Cardiac fibroblast (primary cell): ENCODE data around the gene TMEM222.

Source experiments
- DNase-seq, 2 donors: peaks; one replicate each; pipeline versions ENCODE4 v3.0.0 to v3.0.0-alpha.2; 2010; ENCODE audit warnings: low read depth in 2 of 2
- H3K4me3 ChIP-seq, 2 donors: replicated peaks in 1 of 2; 1 replicate in 1 of 2; 2 replicates in 1 of 2; pipeline ENCODE4 v1.5.1; 2011; ENCODE audit warnings: low read depth in 2 of 2, low read length in 2 of 2, mild to moderate bottlenecking in 2 of 2, moderate library complexity in 1 of 2
- TF ChIP-seq, protein P1 (sequence below): IDR thresholded peaks from one replicate; pipeline ENCODE4 v1.5.1; 2011; ENCODE audit warnings: low read depth, mild to moderate bottlenecking, low read length, inconsistent platforms

Gene TMEM222

DNA sequence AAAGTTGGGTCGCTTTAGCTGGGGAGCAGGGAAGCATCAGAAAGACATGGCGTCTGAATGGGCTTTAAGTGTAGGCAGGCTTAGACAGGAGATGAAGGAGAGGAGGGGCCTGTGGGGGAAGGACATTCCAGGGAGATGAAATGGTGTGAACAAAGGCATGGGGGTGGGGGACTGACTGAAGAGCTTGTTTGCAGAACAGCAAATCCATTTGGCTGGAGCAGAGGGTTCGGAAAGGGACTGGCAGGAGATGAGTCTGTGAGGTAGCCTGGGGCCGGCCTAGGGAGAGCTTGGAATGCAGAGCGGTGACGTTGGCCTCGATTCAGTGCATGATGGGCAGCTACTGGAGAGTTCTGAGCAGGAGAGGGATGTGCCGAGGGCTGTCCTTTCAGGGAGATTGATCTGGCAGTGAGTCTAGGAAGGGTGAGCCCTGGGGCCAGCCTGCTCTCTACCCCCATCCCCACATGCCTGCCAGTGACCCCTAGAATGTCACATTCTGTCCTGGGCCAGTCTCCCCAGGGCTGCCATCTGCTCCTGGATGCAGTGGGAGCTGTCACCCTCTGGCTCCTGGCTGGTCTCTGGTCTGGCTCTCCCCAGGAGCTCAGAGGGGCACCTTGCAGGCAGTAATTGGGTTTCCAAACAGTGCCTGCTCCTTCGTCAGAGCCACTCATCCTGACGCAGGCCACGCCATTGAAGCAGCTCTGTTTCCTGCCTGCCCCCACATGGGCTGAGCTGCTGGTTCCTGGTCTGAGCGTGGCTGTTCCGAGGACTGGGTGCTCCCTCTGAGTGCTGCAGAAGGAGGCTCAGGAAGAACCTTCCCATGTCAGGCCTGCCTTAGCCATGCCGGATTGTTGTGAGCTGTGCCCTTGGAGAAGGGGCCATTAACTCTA lies 22.3 kb upstream of the TMEM222 start:
- peak; percentile 99 for DNase-seq
- TF ChIP-seq, protein P1, sequence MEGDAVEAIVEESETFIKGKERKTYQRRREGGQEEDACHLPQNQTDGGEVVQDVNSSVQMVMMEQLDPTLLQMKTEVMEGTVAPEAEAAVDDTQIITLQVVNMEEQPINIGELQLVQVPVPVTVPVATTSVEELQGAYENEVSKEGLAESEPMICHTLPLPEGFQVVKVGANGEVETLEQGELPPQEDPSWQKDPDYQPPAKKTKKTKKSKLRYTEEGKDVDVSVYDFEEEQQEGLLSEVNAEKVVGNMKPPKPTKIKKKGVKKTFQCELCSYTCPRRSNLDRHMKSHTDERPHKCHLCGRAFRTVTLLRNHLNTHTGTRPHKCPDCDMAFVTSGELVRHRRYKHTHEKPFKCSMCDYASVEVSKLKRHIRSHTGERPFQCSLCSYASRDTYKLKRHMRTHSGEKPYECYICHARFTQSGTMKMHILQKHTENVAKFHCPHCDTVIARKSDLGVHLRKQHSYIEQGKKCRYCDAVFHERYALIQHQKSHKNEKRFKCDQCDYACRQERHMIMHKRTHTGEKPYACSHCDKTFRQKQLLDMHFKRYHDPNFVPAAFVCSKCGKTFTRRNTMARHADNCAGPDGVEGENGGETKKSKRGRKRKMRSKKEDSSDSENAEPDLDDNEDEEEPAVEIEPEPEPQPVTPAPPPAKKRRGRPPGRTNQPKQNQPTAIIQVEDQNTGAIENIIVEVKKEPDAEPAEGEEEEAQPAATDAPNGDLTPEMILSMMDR: no peak
- H3K4me3 ChIP-seq: no peak overlapping the region

DNA sequence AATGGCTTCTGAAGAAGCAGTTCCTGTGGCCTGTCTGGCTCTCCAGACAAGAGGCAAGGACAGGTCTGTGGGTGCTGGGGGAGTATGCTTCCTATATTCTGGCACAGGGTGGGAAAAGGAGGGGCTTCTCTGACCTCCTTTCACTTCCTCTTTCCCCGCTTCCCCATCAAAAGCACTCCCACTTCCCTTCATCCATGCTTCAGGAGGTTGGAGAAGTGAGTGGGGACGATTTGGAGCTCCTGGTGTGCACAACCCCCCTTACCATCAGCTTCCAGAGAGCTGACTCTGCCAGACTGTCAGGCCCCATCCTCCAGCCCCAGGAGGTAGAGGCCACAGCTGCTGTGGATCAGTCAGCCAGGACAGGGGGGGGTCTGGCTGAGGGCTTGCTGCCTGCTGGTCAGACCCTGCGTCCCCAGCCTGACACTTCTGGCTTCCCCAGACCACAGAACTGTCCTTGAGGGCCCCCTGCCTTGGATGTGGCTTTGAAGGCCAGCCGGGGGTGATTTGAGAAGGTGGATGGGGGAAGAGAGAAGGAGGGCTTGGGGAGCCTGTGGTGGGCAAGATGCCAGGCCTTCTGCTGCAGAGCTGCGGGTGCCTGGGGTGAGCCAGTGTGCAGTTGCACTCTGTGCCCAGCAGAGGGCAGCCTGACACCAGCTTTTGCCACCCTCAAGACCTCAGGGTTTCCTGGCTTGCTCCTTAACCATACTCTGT lies 21.5 kb upstream of the TMEM222 start:
- no peak overlapping the region for H3K4me3 ChIP-seq
- DNase-seq: peak; percentile 93 to 95
- TF ChIP-seq, protein P1: peak; percentile 98

DNA sequence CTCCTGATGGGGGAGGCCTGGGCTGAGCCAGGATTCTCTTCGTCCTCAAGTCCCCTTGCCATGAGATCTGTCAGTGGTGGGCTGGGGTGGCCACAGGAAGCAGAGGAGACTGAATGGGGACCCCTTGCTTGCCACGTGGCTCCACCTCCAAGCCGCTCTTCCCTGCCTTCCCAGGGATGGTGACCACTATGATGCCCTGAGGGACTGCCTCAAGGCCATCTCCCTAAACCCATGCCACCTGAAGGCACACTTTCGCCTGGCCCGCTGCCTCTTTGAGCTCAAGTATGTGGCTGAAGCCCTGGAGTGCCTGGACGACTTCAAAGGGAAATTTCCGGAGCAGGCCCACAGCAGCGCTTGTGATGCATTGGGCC lies 20.9 kb upstream of the TMEM222 start:
- TF ChIP-seq, protein P1: no peak
- no peak overlapping the region for H3K4me3 ChIP-seq
- no peak for DNase-seq

DNA sequence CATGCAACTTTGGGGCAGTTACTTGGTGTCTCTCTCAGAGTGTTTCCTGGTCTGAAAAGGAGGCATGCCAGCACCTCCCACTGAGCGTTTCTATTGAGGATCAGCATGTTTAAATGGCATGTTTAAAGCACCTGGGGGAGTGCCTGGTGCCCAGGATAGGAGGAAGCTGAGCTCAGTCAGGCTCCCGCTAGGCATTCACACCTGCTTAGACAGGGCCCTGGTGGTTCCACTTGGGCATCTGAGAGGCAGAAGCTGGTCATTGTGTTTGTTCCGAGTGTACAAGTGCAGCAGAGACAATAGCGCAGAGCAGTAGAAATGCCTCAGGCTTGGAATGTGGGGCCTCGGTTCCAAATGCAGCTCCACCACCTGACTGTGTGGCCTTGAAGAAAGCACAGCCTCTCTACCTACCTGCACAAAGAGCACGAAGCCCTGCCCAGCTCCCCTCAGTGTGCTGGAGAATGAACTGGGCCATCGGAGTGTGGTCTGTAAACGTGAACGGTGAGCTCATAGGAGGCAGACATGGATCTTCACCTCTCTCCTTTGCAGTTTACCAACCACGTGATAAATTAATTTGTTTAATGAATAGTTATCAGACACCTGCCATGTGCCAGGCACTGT lies 20.3 kb upstream of the TMEM222 start:
- TF ChIP-seq, protein P1: no peak

DNA sequence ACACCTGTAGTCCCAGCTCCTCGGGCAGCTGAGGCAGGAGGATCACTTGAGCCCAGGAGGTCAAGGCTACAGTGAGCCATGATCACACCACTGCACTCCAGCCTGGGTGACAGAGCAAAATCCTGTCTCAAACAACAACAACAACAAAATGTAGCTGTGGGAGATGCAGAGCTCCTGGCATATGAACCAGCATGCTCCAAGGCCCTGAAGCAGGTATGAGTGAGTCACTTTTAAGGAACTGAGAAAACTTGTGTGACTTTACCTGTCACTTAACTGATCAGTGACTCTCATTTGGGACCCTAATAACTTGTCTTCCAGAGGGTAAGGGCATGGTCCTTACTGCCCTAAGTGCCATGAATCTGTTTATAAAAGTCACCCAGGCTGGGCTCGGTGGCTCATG lies 19.4 kb upstream of the TMEM222 start:
- H3K4me3 ChIP-seq: no peak overlapping the region
- no peak for DNase-seq
- TF ChIP-seq, protein P1: no peak

More for the DNA sequence above, 20.3 kb upstream of the TMEM222 start:
- no peak for DNase-seq
- no peak overlapping the region for H3K4me3 ChIP-seq

DNA sequence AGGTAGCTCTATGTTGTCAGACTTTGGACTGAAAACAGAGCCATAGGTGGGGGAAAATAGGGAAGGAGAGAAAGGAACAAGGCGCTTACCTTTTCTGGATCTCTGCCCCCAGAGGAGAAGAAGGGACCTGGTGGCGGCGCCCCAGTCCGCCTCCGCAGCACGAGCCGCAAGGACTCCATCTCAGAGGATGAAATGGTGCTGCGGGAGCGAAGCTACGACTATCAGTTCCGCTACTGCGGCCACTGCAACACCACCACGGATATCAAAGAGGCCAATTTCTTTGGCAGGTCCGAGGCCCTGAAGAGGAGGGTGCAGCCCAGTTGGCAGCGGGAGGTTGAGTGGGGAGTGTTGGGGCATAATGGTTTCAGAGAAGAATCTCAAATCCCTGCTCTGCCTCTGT lies 18.5 kb upstream of the TMEM222 start:
- DNase-seq: no peak
- H3K4me3 ChIP-seq: no peak overlapping the region
- TF ChIP-seq, protein P1: no peak
